ENCODE measurements around the gene AMN.

AMN gene

GRCh38 chr14:102903248-102903888 is 19.1 kb upstream of the AMN start:
- TF ChIP-seq CTCF (IDR thresholded peaks at IDR 0.05; ENCODE audit: low read depth, low read length, poor library complexity, severe bottlenecking) (no peak), EZH2phosphoT487 (IDR thresholded peaks at IDR 0.05; ENCODE audit: borderline replicate concordance, low read length) (no peak)
- Histone ChIP-seq H3K36me3 (ENCODE audit: control insufficient read depth, low read length) (peaks cover 29% of the 10 kb centered on the region), H3K4me1 (ENCODE audit: control insufficient read depth, low read length) (peaks cover 45% of the 10 kb centered on the region), H3K4me2 (ENCODE audit: low read length) (no peak overlapping the region), H3K4me3 (ENCODE audit: low read length) (no peak overlapping the region), H3F3A (ENCODE audit: control insufficient read depth, insufficient read depth) (peaks cover 16% of the 10 kb centered on the region), H3K9me3 (ENCODE audit: control insufficient read depth, insufficient read depth, low read length) (no peaks in the 10 kb centered on the region), H3K27me3 (ENCODE audit: control insufficient read depth, low read length) (no peaks in the 10 kb centered on the region), H3K9me2 (replicated peaks; ENCODE audit: control insufficient read depth, low read length) (no peaks in the 10 kb centered on the region), H3K79me2 (ENCODE audit: control insufficient read depth, low read length) (no peaks in the 10 kb centered on the region), H3K27ac (ENCODE audit: low read depth, low read length) (no peak overlapping the region), H4K20me1 (ENCODE audit: control insufficient read depth, insufficient read depth, low read depth, low read length) (peaks cover 23% of the 10 kb centered on the region)

GRCh38 chr14:102903889-102904512 is 18.5 kb upstream of the AMN start:
- peaks cover 16% of the 10 kb centered on the region for H3F3A ChIP-seq (ENCODE audit: control insufficient read depth, insufficient read depth)
- H3K4me2 ChIP-seq (ENCODE audit: low read length) = no peak overlapping the region
- no peaks in the 10 kb centered on the region for H3K9me3 ChIP-seq (ENCODE audit: control insufficient read depth, insufficient read depth, low read length)
- no peak overlapping the region for H3K4me3 ChIP-seq (ENCODE audit: low read length)
- peaks cover 23% of the 10 kb centered on the region for H4K20me1 ChIP-seq (ENCODE audit: control insufficient read depth, insufficient read depth, low read depth, low read length)
- no peak overlapping the region for H3K27ac ChIP-seq (ENCODE audit: low read depth, low read length)
- H3K4me1 ChIP-seq (ENCODE audit: control insufficient read depth, low read length) = peaks cover 38% of the 10 kb centered on the region
- no peaks in the 10 kb centered on the region for H3K9me2 ChIP-seq (replicated peaks; ENCODE audit: control insufficient read depth, low read length)
- no peaks in the 10 kb centered on the region for H3K79me2 ChIP-seq (ENCODE audit: control insufficient read depth, low read length)
- no peaks in the 10 kb centered on the region for H3K27me3 ChIP-seq (ENCODE audit: control insufficient read depth, low read length)
- H3K36me3 ChIP-seq (ENCODE audit: control insufficient read depth, low read length) = peaks cover 29% of the 10 kb centered on the region
- TF ChIP-seq EZH2phosphoT487 (IDR thresholded peaks at IDR 0.05; ENCODE audit: borderline replicate concordance, low read length) (no peak), CTCF (IDR thresholded peaks at IDR 0.05; ENCODE audit: low read depth, low read length, poor library complexity, severe bottlenecking) (no peak)

- H3K4me1 ChIP-seq (ENCODE audit: control insufficient read depth, low read length) = peaks cover 25% of the 10 kb centered on the region
- no peaks in the 10 kb centered on the region for H3K9me3 ChIP-seq (ENCODE audit: control insufficient read depth, insufficient read depth, low read length)
- peaks cover 21% of the 10 kb centered on the region for H4K20me1 ChIP-seq (ENCODE audit: control insufficient read depth, insufficient read depth, low read depth, low read length)
These were observed 17.1 kb upstream of the AMN start for GRCh38 chr14:102905116-102906108.

More at GRCh38 chr14:102905116-102906108, 17.1 kb upstream of the AMN start:
- H3K36me3 ChIP-seq (ENCODE audit: control insufficient read depth, low read length) = peaks cover 29% of the 10 kb centered on the region
- no peak overlapping the region for H3K4me2 ChIP-seq (ENCODE audit: low read length)
- H3K27me3 ChIP-seq (ENCODE audit: control insufficient read depth, low read length) = no peaks in the 10 kb centered on the region
- no peak overlapping the region for H3K27ac ChIP-seq (ENCODE audit: low read depth, low read length)
- no peaks in the 10 kb centered on the region for H3K79me2 ChIP-seq (ENCODE audit: control insufficient read depth, low read length)
- no peak for TF ChIP-seq CTCF (IDR thresholded peaks at IDR 0.05; ENCODE audit: low read depth, low read length, poor library complexity, severe bottlenecking)
- TF ChIP-seq EZH2phosphoT487 (IDR thresholded peaks at IDR 0.05; ENCODE audit: borderline replicate concordance, low read length) = no peak
- H3K4me3 ChIP-seq (ENCODE audit: low read length) = no peak overlapping the region
- H3F3A ChIP-seq (ENCODE audit: control insufficient read depth, insufficient read depth) = peaks cover 16% of the 10 kb centered on the region
- no peaks in the 10 kb centered on the region for H3K9me2 ChIP-seq (replicated peaks; ENCODE audit: control insufficient read depth, low read length)

All from DOHH2 (cell line).